ENCODE data around the gene BPNT1.
"Not testable (repeated sequence)": the region's sequence is repeated elsewhere in the genome, so short reads cannot be mapped to it uniquely, and the experiment has no call there.

DNA sequence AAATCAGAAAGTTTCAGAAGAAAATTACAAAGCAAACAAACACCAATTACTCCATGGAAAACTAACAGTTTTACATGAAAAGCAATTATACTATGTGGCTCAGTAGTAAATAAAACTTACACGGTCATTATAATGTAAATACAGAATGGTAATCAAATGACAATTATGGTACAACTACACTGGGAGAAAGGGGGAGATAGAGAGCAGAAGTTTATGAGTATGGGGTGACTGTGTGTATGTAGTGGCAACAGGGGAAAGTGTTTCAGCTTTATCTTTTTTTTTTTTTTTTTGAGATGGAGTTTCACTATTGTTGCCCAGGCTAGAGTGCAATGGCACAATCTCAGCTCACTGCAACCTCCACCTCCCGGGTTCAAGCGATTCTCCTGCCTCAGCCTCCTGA is 51.8 kb downstream of the BPNT1 start:
- TF ChIP-seq, protein P1, sequence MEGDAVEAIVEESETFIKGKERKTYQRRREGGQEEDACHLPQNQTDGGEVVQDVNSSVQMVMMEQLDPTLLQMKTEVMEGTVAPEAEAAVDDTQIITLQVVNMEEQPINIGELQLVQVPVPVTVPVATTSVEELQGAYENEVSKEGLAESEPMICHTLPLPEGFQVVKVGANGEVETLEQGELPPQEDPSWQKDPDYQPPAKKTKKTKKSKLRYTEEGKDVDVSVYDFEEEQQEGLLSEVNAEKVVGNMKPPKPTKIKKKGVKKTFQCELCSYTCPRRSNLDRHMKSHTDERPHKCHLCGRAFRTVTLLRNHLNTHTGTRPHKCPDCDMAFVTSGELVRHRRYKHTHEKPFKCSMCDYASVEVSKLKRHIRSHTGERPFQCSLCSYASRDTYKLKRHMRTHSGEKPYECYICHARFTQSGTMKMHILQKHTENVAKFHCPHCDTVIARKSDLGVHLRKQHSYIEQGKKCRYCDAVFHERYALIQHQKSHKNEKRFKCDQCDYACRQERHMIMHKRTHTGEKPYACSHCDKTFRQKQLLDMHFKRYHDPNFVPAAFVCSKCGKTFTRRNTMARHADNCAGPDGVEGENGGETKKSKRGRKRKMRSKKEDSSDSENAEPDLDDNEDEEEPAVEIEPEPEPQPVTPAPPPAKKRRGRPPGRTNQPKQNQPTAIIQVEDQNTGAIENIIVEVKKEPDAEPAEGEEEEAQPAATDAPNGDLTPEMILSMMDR (IDR thresholded peaks at IDR 0.05) = not testable (repeated sequence)
- not testable (repeated sequence) for TF ChIP-seq POLR2A (IDR thresholded peaks at IDR 0.05)
